Uterus (tissue), 4 donors: ENCODE measurements around the gene IL16. TPM values are rescaled to one million over a fixed set of nuclear protein-coding genes. Genes with fewer than 3 reads are reported as not detected.

ENCODE experiments used
- DNase-seq, 2 donors: peaks; one replicate each; pipeline ENCODE4 v3.0.0-alpha.2; 2019 to 2020
- H3K27ac ChIP-seq, 2 donors: fragments of 200-600 bp; sonication (generic); 1 replicate in 1 of 2; 2 replicates in 1 of 2; pipeline ENCODE4 v1.5.1; 2016 to 2018
- H3K27me3 ChIP-seq, 2 donors: fragments of 200-600 bp; sonication (generic); one replicate each; pipeline ENCODE4 v1.5.1; 2018 to 2019; ENCODE audit warnings: control low read depth in 1 of 2
- H3K36me3 ChIP-seq, 2 donors: fragments of 200-600 bp; sonication (generic); one replicate each; pipeline ENCODE4 v1.5.1; 2019; ENCODE audit warnings: control low read depth in 1 of 2
- H3K4me1 ChIP-seq, 2 donors: fragments of 200-600 bp; sonication (generic); one replicate each; pipeline ENCODE4 v1.5.1; 2018 to 2019; ENCODE audit warnings: control low read depth in 1 of 2
- H3K4me3 ChIP-seq, 2 donors: fragments of 200-600 bp; sonication (generic); 1 replicate in 1 of 2; 2 replicates in 1 of 2; pipeline ENCODE4 v1.5.1; 2018 to 2019; ENCODE audit warnings: mild to moderate bottlenecking in 1 of 2
- H3K9me3 ChIP-seq, 2 donors: fragments of 200-600 bp; sonication (generic); one replicate each; pipeline ENCODE4 v1.5.1; 2019; ENCODE audit warnings: control low read depth in 1 of 2
- CTCF ChIP-seq, 4 experiments: fragments of 200-600 bp in 2 of 4; fragments of 450-650 bp in 2 of 4; sonication (generic) in 2 of 4; IDR thresholded peaks; one replicate each; pipeline ENCODE4 v1.5.1; 2016 to 2019; ENCODE audit warnings: antibody characterized with exemption in 4 of 4, mild to moderate bottlenecking in 2 of 4, moderate library complexity in 1 of 4
- POLR2A ChIP-seq, 2 donors: fragments of 450-650 bp; IDR thresholded peaks; one replicate each; pipeline ENCODE4 v1.6.1; 2016; ENCODE audit warnings: antibody characterized with exemption in 2 of 2, mild to moderate bottlenecking in 1 of 2, moderate library complexity in 1 of 2
- intact Hi-C: fragments of 100-400 bp; cut with DNase I; formaldehyde crosslinking; loops from one replicate; pipeline ENCODE4 v1.15.1; 2023; ENCODE audit warnings: low total_unique reads
- total RNA-seq, 4 donors: library from RNA; depleted of rRNA in 3 of 4; stranded (reverse); fragments of >200 nt in 3 of 4; gene quantifications; one replicate each; pipeline versions ENCODE4 v1.1.0 to v1.2.4, GENCODE V29; 2014 to 2023
- donor health status: DM: yes; HTN: yes; CAD: no.

The IL16 gene
- total RNA-seq, 4 donors from 2014 or later, result 16.6 to 69.2 (median 23.1) TPM

GRCh38 chr15:81215983-81216382 lies 19.3 kb downstream of the IL16 start:
- H3K27me3 ChIP-seq, result no peaks in the 10 kb centered on the region
- H3K4me3 ChIP-seq, result no peak overlapping the region
- no peak overlapping the region for H3K27ac ChIP-seq
- no peaks in the 10 kb centered on the region for H3K4me1 ChIP-seq
- TF ChIP-seq POLR2A (IDR thresholded peaks at IDR 0.05), result no peak
- TF ChIP-seq CTCF (IDR thresholded peaks at IDR 0.05), result no peak
- H3K36me3 ChIP-seq, result no peaks in the 10 kb centered on the region
- DNase-seq, result no peak
- intact Hi-C loops, result no loop called here
- H3K9me3 ChIP-seq, result peaks cover 0 to 28% of the 10 kb centered on the region in 2 donors

- Histone ChIP-seq H3K9me3 (peaks cover 0 to 28% of the 10 kb centered on the region in 2 donors), H3K4me1 (no peaks in the 10 kb centered on the region), H3K4me3 (no peak overlapping the region), H3K27me3 (no peaks in the 10 kb centered on the region), H3K36me3 (no peaks in the 10 kb centered on the region), H3K27ac (no peak overlapping the region)
- TF ChIP-seq POLR2A (IDR thresholded peaks at IDR 0.05) (no peak), CTCF (IDR thresholded peaks at IDR 0.05) (no peak)
- intact Hi-C loops, result no loop called here
- DNase-seq, result no peak
Observed at GRCh38 chr15:81216422-81216821, 19.7 kb downstream of the IL16 start.

- Histone ChIP-seq H3K9me3 (no peaks in the 10 kb centered on the region), H3K27me3 (no peaks in the 10 kb centered on the region), H3K36me3 (no peaks in the 10 kb centered on the region), H3K4me3 (no peak overlapping the region), H3K4me1 (no peaks in the 10 kb centered on the region), H3K27ac (peak overlapping the region in 1 of 2 donors; percentile 10)
- no peak for TF ChIP-seq POLR2A (IDR thresholded peaks at IDR 0.05)
- TF ChIP-seq CTCF (IDR thresholded peaks at IDR 0.05), result no peak
- no peak for DNase-seq
- intact Hi-C loops, result no loop called here
Observed at GRCh38 chr15:81221449-81221848, 24.8 kb downstream of the IL16 start.

GRCh38 chr15:81222007-81222406 lies 25.3 kb downstream of the IL16 start:
- no peak for DNase-seq
- Histone ChIP-seq H3K4me3 (no peak overlapping the region), H3K9me3 (no peaks in the 10 kb centered on the region), H3K4me1 (no peaks in the 10 kb centered on the region), H3K27me3 (no peaks in the 10 kb centered on the region), H3K36me3 (no peaks in the 10 kb centered on the region), H3K27ac (no peak overlapping the region)
- intact Hi-C loops, result no loop called here
- TF ChIP-seq CTCF (IDR thresholded peaks at IDR 0.05) (no peak), POLR2A (IDR thresholded peaks at IDR 0.05) (no peak)

GRCh38 chr15:81223346-81223971 lies 26.8 kb downstream of the IL16 start:
- Histone ChIP-seq H3K36me3 (no peaks in the 10 kb centered on the region), H3K9me3 (no peaks in the 10 kb centered on the region), H3K4me3 (no peak overlapping the region), H3K4me1 (no peaks in the 10 kb centered on the region), H3K27ac (peak overlapping the region; percentile 28 to 54), H3K27me3 (no peaks in the 10 kb centered on the region)
- no peak for TF ChIP-seq POLR2A (IDR thresholded peaks at IDR 0.05)
- TF ChIP-seq CTCF (IDR thresholded peaks at IDR 0.05), result no peak
- DNase-seq, result no peak
- intact Hi-C loops, result no loop called here
